ENCODE data around the gene MRC2.

Gene MRC2

DNA sequence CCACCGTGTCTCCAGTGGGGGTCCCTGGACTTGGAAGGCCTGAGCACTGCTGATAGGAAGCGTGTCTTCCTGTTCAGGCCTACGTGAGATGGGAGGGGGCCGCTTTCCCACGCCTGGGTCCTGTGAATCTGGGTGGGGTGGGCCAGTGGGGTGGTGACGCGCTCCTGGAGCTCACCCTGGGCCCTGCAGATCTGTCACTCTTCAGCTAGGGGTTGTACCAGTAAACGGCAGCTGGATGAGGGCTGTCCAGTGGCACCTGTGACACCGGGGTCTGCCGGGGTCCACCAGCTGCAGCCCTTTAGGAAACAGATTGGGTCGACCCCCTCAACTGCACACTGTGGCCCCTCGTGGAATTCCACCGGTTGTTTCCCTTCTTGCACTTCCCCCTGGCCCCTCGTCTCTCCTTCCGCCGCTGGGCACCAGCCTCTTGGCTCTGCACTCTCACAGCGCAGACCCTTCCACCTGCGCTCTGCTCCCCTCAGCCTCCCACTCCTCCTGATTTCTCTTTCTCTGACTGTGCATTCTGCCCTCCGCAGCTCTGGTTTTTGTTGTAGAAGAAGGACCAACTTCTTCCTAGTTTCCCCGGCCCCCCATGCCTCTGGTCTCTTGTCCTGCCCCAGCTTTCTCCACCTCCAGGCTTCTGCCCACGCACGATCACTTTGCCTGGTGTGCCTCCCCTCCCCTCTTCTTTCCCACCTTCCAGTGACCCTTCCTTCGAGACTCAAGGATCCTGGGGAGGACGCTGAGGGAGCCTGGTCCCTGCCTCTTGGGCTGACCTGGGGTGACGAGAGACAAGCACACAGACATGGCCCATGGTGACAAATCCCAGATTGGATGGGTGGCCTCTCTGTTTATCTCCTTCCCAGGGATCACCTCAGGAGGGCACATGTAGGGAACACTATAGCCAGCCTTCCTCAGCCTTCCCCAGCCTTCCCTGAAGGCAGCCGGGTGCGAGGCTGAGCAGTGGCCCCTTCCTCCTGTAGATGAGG, 4.8 kb downstream of the MRC2 start:
- no peak for DNase-seq

DNA sequence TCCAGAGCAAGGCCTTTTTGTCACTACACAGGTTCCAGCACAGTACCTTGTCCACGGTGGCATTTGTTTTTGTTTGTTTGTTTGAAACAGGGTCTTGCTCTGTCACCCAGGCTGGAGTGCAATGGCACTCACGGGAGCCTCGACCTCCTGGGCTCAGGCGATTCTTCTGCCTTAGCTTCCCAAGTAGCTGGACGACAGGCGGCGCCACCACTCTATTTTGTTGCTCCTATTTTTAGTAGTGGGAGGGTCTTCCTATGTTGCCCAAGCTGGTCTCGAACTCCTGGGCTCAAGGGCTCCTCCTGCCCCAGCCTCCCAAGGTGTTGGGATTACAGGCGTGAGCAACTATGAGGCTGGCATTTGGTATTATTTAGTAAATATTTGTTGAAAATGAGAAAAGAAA, 10.3 kb downstream of the MRC2 start:
- no peak for DNase-seq

DNA sequence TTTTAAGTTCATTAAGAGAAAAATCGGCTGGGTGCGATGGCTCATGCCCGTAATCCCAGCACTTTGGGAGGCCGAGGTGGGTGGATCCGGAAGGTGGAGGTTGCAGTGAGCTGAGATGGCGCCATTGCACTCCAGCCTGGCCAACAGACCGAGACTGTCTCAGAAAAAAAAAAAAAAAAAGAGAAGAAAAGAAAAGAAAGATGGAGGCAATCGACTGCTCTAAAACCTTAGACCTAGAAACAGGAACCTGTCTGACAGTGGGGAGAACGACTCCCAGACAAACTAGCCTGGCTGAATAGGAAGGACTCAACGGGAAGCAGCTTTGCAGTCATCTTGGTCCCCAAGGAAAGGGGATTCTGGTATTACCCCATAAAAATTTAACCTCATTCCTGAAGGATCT, 13.7 kb downstream of the MRC2 start:
- no peak for DNase-seq

DNA sequence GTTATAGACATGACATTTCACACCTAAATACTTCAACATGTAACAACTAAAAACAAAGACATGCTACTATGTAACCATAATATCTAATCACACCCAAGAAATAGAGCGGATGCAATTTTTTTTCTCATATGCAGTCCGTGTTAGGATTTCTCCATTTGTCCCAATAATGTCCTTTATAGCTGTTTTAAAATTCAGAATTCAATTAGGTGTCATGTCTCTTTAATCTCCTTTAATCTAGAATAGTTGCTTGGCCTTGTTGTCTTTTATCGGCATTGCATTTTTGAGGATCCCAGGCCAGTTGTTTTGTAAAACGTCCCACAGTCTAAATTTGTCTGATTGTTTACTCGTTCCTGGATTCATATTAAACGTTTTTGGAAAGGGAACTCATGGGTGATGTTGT, 14.5 kb downstream of the MRC2 start:
- no peak for DNase-seq

DNA sequence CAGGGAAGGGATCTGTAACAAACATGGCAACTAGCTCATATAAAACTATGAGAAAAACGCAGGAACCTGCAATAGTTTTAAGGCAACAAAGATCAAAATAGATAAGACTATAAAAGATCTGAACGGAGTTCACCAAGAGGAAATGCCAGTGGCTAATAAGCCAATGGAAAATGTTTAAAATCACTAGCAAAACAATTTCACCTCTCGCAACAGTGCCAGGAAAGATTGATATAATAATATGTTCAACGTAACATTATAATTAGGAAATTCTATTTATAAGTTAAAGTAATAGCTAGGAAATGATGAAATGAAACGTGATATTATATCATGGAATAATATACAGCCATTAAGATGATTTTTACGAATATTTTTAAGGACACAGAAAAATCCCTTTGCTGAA, 16.0 kb downstream of the MRC2 start:
- no peak for DNase-seq

DNA sequence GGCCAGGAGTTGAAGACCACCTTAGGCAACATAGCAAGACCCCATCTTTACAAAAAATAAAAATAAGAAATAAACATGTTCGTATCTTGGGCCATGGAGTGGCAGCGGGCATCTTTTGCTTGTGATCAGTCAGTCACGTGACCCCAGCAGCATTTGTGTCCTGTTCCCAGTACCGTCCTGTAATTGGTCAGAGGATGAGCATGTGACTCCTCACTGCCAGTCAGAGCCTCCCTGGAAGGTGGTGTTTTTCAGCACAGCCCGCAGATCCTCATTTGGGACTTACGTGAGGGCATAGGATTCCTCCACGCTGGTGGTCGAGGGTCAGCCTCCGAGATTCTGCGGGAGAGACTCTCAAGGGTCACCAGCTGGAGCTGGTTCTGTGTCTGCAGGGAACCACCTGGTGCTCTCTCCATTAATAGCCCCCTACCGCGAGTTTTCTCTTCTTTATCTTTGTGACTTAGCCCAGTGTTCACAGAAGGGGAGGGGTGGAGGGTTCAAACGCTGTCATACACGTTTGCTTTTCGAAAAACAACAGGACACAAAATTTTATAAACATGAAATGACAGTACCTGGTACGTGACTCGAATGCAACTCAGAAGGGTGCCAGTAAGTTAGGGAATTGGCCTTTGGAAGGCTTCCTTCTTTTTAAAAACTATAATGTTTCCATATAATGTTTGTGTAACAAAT, 17.2 kb downstream of the MRC2 start:
- DNase-seq, result no peak

DNA sequence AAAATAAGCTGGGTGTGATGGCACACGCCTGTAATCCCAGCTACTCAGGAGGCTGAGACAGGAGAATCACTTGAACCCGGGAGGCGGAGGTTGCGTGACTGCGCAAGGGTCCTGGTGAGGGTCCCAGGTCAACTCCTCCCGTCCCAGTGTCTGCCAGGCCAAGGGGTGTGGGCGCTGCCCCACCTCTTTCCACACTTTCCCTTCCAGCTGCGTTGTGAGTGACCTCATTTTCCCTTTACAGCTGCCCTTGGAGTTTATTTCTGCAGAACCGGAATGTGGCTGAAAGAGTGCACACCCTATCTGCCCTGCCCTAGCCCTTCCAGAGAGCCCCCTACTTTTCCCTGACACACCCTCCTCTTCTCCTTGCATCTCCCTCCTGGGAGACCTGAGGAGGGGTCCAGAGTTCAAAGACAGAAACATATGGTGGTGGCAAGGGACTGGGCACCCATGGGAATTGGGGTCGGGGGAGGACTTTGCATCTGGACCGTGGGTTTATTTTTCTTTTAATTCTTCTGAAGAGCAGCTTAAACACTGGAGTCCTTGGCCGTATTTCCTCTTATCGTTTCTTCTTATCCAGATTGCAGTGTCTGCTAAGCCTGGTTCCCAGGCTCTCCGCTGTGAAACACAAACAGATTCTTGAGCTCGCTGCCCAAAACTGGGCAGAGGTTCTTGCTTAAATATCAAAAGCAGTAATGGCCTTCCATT, 20.9 kb downstream of the MRC2 start:
- no peak for DNase-seq

DNA sequence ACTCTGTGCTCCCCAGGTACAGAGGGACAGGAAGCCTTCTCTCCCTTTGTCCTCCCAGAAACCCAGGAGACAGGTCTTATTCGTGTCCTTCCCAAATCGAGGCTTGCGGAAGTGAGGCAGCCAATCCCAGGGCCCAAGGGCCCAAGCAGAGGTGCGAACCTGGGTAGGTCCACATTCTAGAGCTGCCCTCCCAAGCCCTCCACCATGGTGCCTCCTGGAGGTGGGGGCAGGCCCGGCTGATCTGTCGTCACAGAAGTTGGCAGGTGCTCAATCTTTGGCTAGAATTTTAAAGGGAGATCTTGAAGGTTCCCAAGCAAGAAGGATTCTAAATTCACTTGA, 21.5 kb downstream of the MRC2 start:
- DNase-seq, result no peak

DNA sequence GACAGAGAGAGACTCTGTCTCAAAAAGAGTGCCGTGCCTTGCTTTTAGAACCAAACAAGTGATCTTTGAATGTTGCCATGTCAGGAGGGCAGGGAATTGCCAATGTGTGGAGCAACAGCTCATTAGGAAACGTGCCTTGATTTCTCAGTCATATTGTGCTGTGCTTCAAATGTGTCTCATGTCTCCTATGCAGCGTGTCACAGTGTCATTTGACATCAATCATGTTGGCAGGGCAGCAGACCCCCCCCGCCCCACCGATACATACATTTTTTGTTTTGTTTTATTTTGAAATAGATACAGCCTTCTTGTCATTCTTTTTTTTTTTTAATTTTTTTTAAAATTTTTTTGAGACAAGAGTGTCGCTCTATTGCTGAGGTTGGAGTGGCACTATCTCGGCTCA, 22.1 kb downstream of the MRC2 start:
- DNase-seq, result no peak

DNA sequence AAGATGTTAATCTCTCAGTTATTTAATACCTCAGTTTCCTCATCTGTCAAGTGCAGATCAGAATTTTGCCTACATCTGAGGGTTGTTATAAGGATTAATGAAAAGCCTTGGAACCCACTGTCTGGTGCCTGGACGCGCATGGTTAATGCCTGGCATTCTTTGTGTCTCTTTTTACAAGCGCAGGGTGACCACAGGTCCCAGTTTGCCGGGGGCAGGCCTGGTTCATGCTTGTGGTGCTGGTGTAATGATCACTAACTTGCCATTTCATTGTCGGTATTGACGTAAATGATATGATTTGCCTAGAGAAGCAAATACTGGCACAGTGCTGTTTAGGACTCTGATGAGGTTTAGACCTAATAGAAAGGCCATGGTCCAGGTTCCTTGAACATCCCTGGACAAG, 23.1 kb downstream of the MRC2 start:
- DNase-seq, result no peak

DNA sequence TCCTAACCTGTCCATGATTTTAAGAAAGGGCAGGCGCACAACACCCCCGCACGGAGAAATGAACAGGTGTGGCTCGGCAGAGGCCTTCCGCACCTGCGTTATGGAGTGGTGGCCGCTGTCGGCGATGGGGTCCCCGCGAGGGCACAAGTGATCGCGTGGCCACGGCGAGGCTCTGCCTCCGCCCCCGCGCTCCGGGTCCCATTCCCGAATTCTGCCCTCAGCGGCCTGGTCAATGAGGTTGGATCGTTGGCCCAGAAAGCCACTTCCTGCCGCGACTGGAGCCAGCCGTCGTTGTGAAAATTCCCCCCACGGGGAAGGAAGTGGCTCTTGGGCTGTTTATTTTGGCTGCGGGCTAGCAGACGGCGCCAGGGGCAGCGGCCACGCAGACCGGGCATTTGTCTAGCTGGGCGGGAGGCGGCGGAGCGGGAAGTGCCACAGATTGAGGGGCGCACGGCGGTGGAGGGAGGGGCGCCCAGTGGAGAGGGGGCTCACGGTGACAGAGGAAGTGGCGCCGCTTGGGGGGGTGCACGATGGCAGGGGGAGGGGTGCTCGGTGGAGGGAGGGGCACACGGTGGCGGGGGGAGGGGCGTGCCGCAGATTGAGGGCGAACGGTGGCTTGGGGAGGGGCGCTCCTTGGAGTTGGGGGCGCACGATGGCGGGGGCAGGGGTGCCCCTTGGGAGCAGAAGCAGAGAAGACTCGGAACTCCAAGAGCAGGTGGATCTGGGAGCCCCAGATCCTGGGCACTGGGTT, 25.0 kb downstream of the MRC2 start:
- peak; percentile 81 for DNase-seq

DNA sequence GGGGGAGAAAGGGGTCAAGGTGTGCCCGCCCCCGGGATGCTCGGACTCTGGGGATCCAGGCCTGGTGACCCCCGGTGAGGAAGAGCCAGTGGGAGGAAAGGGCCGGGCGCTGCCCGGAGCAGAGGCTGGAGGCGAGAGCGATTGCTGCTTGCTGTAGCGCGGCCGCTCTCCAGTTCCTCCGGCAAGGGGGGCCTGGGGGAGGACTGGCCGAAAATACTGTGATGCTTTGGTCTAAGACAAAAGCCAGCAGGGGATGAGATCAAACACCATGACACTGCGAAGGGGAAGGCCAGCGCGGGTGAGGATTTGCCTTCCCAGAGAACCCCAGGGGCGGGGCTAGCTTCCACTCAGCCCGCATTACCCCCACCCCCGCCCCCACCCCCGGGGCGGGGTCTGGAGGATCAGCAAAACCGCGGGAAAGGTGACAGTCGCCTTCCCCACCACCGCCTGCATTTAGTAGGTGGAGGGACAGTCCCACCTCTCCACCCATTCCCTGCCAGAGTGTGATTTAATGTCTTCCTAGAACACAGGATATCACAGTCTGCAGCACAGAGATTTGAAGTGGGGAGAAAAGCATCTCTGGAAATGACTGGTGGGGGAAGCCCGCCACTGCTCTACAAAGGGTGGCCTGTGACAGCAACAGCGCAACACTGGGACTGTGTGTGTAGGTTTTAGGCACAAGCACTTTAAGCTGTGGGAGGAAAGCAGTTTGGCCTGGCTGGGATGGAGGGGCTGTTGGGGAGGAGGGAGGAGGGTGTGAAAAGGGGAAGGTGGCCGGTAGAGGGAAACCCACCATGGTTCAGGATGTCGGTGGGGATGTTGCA, 25.7 kb downstream of the MRC2 start:
- DNase-seq, result peak; percentile 71

DNA sequence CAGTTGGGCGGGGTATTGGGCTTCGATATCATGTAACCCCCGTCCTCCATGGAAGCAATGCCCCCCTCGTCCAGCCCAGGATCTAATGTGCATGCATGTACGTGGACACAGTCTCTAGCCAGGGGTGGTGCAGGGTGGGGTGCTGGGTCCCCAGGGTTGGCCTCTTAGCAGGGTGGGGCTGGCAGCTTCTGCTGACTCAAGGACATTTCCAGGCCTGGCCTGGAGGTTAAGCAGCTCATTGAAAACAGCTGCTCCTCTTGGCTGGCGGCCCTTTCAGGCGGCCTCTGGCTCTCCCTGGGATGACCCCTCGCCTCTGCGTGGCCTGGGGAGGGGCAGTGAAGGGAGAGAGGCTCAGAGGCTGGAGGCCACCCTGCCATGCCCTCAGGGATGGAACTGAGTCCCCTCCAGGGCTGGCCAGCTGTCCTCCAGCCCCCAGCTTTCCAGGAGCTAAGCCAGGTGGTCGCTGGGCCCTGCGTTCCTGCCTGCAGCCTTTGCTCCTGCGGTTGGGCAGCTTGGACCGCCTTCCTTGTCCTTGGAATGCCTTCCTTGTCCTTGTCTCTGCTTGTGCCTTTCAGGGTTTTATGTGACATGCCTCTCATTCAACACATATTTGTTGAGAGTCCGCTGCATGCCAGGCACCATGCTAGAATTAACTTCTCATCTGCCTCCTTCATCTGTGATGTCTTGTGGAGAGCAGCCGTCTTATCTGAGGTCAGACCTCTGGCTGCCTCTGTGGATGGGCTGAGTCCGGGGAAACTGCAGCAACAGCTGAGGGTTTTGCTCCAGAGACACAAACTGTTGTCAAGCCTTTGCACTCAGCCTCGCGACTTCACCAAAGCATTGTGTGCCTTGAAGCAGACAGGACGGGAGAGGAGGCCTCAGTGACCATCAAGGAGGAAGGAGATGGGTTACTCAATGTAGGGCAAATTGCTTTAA, 26.6 kb downstream of the MRC2 start:
- peak; percentile 30 for DNase-seq

DNA sequence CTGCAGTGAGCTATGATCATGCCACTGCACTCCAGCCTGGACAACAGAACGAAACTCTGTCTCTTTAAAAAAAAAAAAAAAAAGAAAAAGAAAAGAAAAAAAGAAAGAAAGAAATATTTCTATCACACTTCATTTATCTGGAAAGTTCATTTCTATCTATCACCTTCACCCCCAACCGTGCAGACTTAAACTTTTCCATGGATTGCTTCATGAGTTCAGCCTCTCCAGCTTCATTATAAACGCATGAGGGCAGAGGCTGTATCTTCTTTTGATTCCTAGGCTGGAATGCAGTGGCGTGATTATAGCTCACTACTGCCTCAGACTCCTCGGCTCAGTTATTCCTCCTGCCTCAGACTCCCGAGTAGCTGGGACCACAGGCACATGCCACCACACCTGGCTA, 28.2 kb downstream of the MRC2 start:
- no peak for DNase-seq

DNA sequence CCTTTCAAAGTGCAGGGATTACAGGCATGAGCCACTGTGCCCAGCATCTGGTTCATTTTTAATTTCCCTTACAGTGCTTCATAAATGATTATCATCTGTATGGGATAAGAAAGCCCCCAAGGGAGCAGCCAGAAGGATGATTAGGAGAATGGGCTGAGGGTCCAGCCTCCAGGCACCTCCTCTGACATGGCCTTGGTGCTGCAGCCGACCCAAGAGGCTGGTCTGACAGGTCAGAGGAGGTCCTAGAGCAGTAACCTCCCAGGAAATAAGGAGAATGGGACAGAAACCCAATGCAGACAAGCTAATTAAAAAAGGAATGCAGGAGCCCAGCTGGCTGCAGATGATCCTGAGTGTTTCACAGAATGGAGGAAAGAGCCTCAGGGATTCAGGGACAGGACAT, 29.0 kb downstream of the MRC2 start:
- no peak for DNase-seq

DNA sequence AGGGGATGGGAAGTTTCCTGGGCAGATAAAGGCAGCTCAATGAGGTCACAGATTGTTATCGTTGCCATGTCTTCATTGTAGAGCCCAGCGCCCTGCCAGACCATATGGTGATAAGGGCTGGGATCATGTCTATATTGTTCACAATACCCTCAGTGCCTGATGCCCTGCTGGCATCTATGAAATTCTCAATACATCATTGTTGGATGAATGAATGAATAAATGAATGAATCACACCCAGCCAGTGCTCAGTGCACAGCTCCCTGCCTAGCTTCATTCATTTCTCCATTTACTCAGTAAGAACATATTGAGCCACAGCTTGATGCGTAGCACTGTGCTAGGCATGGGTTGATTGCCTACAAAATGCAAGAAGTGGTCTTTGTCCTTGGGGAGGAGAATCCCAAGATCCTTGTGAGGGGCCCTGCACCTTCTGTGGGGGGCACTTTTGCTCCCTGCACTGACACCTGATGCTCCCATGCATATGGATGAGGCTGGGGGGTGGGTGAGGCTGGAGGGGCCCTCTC, 29.7 kb downstream of the MRC2 start:
- DNase-seq, result no peak

DNA sequence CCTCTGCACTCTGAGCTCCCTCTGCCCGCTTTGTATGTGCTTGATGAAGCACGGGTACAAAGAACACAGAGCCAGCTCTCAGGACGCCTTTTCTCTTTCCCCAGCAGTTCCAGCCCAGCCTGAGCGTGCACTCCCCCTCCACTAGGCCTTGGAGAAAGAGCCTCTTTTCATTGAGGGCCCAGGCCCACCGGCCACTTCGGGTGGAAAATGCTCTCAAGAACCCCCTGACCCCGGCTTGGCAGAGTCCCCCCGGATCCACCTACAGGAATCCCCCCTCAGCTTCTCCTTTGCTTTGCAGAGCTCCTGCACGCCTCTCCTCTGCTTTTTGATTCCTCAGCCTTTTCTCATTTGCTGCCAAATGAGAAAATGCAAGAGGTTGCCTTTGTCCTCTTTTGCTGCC, 30.2 kb downstream of the MRC2 start:
- DNase-seq, result no peak

DNA sequence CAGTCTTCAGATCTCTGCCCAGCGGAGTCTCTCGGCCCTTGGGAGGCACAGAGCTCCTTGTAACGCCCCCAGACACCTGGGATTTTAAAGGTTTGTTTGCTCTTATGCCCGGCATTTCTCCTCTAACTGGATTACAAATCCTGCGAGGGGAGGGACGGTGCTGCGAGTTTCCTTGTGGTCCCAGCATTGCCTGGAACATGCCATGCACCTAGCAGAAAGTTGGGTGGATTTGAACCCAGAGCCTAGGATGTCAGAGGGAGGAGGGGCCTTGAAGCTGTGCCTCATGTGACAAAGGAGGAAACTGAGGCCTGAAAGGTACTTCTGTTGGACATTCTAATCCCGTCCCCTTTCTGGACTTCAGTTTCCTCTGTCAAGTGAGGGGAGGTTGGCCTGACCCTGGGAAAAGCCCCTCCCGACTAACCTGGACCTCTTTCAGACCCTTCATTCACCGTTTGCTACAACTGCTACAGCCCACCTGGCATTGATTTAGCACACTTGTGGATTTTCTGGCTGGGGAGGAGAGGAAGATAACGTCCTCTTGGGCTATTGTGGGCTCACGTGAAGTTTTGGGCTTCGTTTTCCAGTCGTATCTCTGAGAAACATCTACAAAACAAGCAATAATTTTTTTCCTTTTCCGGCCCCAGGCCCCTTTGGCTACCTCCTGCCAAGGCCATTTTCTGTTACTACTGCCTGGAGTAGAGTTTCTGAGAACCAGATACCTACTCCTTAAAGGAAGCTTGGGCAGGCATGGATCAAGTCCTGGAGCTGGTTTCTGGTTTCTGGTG, 30.9 kb downstream of the MRC2 start:
- no peak for DNase-seq

DNA sequence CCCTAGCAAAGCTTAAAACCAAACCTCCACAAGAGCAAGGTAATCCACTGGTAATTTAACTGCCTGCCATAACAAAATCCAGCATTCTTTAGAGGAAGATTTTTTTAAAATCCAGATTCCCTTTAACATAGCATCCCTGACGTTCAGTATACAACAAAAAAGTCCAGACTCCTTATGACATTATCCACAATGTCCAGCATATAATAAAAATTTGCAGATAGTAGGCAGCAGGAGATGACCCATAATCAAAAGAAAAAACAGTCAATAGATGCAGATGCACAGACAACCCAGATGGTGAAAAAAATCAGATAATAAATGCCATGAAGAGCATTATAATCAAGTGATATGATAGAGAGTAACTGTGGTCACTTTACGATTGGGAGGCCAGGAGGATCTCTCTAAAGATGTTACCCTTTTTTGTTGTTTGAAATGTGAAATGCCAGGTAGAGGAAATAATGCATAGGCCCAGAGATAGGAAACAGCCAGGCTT, 33.2 kb downstream of the MRC2 start:
- DNase-seq, result no peak

DNA sequence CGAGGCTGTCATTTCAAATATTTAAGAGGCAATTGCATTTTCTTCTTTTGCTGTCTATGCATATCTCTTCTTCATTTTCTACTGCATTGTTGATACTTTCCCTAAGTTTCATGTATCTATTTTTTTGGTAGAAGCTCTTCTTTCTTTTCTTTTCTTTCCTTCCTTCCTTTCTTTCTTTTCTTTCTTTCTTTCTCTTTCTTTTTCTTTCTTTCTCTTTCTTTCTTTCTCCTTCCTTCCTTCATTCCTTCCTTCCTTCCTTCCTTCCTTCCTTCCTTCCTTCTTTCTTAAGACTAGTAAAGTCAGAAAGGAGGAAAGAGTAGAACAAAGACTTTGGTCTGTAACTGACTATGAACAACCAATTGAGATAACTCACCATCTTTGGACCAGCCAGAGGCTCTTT, 33.9 kb downstream of the MRC2 start:
- no peak for DNase-seq
